HG03135 (cell line): ENCODE results near the gene CDCA8.

ENCODE experiments used
- ATAC-seq: cut with Tn5 transposase; IDR thresholded peaks from one replicate; pipeline ENCODE4 v1.9.1; 2021; ENCODE audit warnings: mild to moderate bottlenecking, moderate library complexity; ENCODE audit not compliant: unreplicated experiment

Gene CDCA8

GRCh38 chr1:37714689-37715088, 22.4 kb downstream of the CDCA8 start:
- ATAC-seq = no peak

- ATAC-seq = no peak
Measured at GRCh38 chr1:37716321-37716720, 24.0 kb downstream of the CDCA8 start.

GRCh38 chr1:37717631-37718030, 25.3 kb downstream of the CDCA8 start:
- no peak for ATAC-seq

- no peak for ATAC-seq
Measured at GRCh38 chr1:37718181-37718900, 26.0 kb downstream of the CDCA8 start.

GRCh38 chr1:37718901-37719571, 26.7 kb downstream of the CDCA8 start:
- ATAC-seq = no peak

GRCh38 chr1:37719572-37720195, 27.4 kb downstream of the CDCA8 start:
- ATAC-seq = no peak

- no peak for ATAC-seq
Measured at GRCh38 chr1:37720231-37721130, 28.2 kb downstream of the CDCA8 start.

- no peak for ATAC-seq
Measured at GRCh38 chr1:37721565-37721964, 29.2 kb downstream of the CDCA8 start.

- no peak for ATAC-seq
Measured at GRCh38 chr1:37722181-37723071, 30.1 kb downstream of the CDCA8 start.

- ATAC-seq = no peak
Measured at GRCh38 chr1:37723072-37723389, 30.7 kb downstream of the CDCA8 start.

- ATAC-seq = no peak
Measured at GRCh38 chr1:37723390-37724078, 31.2 kb downstream of the CDCA8 start.

- no peak for ATAC-seq
Measured at GRCh38 chr1:37724575-37724974, 32.3 kb downstream of the CDCA8 start.

- no peak for ATAC-seq
Measured at GRCh38 chr1:37725851-37726613, 33.7 kb downstream of the CDCA8 start.

GRCh38 chr1:37726751-37727585, 34.7 kb downstream of the CDCA8 start:
- no peak for ATAC-seq

- ATAC-seq = no peak
Measured at GRCh38 chr1:37728416-37728815, 36.1 kb downstream of the CDCA8 start.

- ATAC-seq = no peak
Measured at GRCh38 chr1:37730376-37730775, 38.1 kb downstream of the CDCA8 start.

- ATAC-seq = no peak
Measured at GRCh38 chr1:37731312-37732019, 39.1 kb downstream of the CDCA8 start.
